ENCODE results near the gene DGKI.

Gene DGKI

GRCh38 chr7:137696988-137697387 is 149.8 kb downstream of the DGKI start:
- Histone ChIP-seq H4K20me1 (ENCODE audit: low read depth, low read length) (no peaks in the 10 kb centered on the region), H3F3A (ENCODE audit: insufficient read depth) (no peaks in the 10 kb centered on the region), H3K27me3 (ENCODE audit: low read length) (no peaks in the 10 kb centered on the region), H3K27ac (ENCODE audit: low read depth, low read length) (no peak overlapping the region), H2AFZ (ENCODE audit: low read depth, low read length, severe bottlenecking) (no peak overlapping the region), H3K9me3 (ENCODE audit: insufficient read depth, low read length) (no peaks in the 10 kb centered on the region), H3K4me3 (ENCODE audit: insufficient read depth, low read length, poor library complexity, severe bottlenecking) (no peak overlapping the region), H3K9ac (ENCODE audit: low read length) (no peak overlapping the region), H3K36me3 (ENCODE audit: low read length) (no peaks in the 10 kb centered on the region), H3K79me2 (ENCODE audit: insufficient read depth, low read length) (no peaks in the 10 kb centered on the region), H3K4me2 (ENCODE audit: low read depth, low read length, poor library complexity, severe bottlenecking) (no peak overlapping the region), H3K9me2 (replicated peaks; ENCODE audit: insufficient read depth, low read length) (no peaks in the 10 kb centered on the region)
- no peak for TF ChIP-seq EZH2phosphoT487 (conservative IDR thresholded peaks at IDR 0.05; ENCODE audit: low read length)
- no peak for TF ChIP-seq CTCF (IDR thresholded peaks at IDR 0.05; ENCODE audit: insufficient read depth, low read length, poor library complexity, severe bottlenecking)

GRCh38 chr7:137696376-137696775 is 150.4 kb downstream of the DGKI start:
- no peaks in the 10 kb centered on the region for H4K20me1 ChIP-seq (ENCODE audit: low read depth, low read length)
- H3K27me3 ChIP-seq (ENCODE audit: low read length), result no peaks in the 10 kb centered on the region
- no peak overlapping the region for H3K4me2 ChIP-seq (ENCODE audit: low read depth, low read length, poor library complexity, severe bottlenecking)
- H3K9me3 ChIP-seq (ENCODE audit: insufficient read depth, low read length), result no peaks in the 10 kb centered on the region
- no peak overlapping the region for H3K9ac ChIP-seq (ENCODE audit: low read length)
- TF ChIP-seq CTCF (IDR thresholded peaks at IDR 0.05; ENCODE audit: insufficient read depth, low read length, poor library complexity, severe bottlenecking), result no peak
- TF ChIP-seq EZH2phosphoT487 (conservative IDR thresholded peaks at IDR 0.05; ENCODE audit: low read length), result no peak
- no peak overlapping the region for H2AFZ ChIP-seq (ENCODE audit: low read depth, low read length, severe bottlenecking)
- no peaks in the 10 kb centered on the region for H3K79me2 ChIP-seq (ENCODE audit: insufficient read depth, low read length)
- H3K9me2 ChIP-seq (replicated peaks; ENCODE audit: insufficient read depth, low read length), result no peaks in the 10 kb centered on the region
- H3K27ac ChIP-seq (ENCODE audit: low read depth, low read length), result no peak overlapping the region
- H3K4me3 ChIP-seq (ENCODE audit: insufficient read depth, low read length, poor library complexity, severe bottlenecking), result no peak overlapping the region
- H3F3A ChIP-seq (ENCODE audit: insufficient read depth), result no peaks in the 10 kb centered on the region
- H3K36me3 ChIP-seq (ENCODE audit: low read length), result no peaks in the 10 kb centered on the region

- no peaks in the 10 kb centered on the region for H3K9me3 ChIP-seq (ENCODE audit: insufficient read depth, low read length)
- TF ChIP-seq CTCF (IDR thresholded peaks at IDR 0.05; ENCODE audit: insufficient read depth, low read length, poor library complexity, severe bottlenecking) (no peak), EZH2phosphoT487 (conservative IDR thresholded peaks at IDR 0.05; ENCODE audit: low read length) (no peak)
- no peaks in the 10 kb centered on the region for H3K79me2 ChIP-seq (ENCODE audit: insufficient read depth, low read length)
- H3K36me3 ChIP-seq (ENCODE audit: low read length), result no peaks in the 10 kb centered on the region
- no peak overlapping the region for H3K27ac ChIP-seq (ENCODE audit: low read depth, low read length)
- no peak overlapping the region for H2AFZ ChIP-seq (ENCODE audit: low read depth, low read length, severe bottlenecking)
- H3K4me2 ChIP-seq (ENCODE audit: low read depth, low read length, poor library complexity, severe bottlenecking), result no peak overlapping the region
- H3K9me2 ChIP-seq (replicated peaks; ENCODE audit: insufficient read depth, low read length), result no peaks in the 10 kb centered on the region
- H3F3A ChIP-seq (ENCODE audit: insufficient read depth), result no peaks in the 10 kb centered on the region
- H3K4me3 ChIP-seq (ENCODE audit: insufficient read depth, low read length, poor library complexity, severe bottlenecking), result no peak overlapping the region
- H3K27me3 ChIP-seq (ENCODE audit: low read length), result no peaks in the 10 kb centered on the region
- no peak overlapping the region for H3K9ac ChIP-seq (ENCODE audit: low read length)
- no peaks in the 10 kb centered on the region for H4K20me1 ChIP-seq (ENCODE audit: low read depth, low read length)
These were observed 150.8 kb downstream of the DGKI start for GRCh38 chr7:137695942-137696341.
